GM18868 (cell line): ENCODE measurements around the gene EYA4.

ENCODE experiments used
- ATAC-seq: cut with Tn5 transposase; IDR thresholded peaks from one replicate; pipeline ENCODE4 v1.9.1; 2021; ENCODE audit warnings: mild to moderate bottlenecking, moderate library complexity; ENCODE audit not compliant: unreplicated experiment

The EYA4 gene, protein sequence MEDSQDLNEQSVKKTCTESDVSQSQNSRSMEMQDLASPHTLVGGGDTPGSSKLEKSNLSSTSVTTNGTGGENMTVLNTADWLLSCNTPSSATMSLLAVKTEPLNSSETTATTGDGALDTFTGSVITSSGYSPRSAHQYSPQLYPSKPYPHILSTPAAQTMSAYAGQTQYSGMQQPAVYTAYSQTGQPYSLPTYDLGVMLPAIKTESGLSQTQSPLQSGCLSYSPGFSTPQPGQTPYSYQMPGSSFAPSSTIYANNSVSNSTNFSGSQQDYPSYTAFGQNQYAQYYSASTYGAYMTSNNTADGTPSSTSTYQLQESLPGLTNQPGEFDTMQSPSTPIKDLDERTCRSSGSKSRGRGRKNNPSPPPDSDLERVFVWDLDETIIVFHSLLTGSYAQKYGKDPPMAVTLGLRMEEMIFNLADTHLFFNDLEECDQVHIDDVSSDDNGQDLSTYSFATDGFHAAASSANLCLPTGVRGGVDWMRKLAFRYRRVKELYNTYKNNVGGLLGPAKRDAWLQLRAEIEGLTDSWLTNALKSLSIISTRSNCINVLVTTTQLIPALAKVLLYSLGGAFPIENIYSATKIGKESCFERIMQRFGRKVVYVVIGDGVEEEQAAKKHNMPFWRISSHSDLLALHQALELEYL

DNA sequence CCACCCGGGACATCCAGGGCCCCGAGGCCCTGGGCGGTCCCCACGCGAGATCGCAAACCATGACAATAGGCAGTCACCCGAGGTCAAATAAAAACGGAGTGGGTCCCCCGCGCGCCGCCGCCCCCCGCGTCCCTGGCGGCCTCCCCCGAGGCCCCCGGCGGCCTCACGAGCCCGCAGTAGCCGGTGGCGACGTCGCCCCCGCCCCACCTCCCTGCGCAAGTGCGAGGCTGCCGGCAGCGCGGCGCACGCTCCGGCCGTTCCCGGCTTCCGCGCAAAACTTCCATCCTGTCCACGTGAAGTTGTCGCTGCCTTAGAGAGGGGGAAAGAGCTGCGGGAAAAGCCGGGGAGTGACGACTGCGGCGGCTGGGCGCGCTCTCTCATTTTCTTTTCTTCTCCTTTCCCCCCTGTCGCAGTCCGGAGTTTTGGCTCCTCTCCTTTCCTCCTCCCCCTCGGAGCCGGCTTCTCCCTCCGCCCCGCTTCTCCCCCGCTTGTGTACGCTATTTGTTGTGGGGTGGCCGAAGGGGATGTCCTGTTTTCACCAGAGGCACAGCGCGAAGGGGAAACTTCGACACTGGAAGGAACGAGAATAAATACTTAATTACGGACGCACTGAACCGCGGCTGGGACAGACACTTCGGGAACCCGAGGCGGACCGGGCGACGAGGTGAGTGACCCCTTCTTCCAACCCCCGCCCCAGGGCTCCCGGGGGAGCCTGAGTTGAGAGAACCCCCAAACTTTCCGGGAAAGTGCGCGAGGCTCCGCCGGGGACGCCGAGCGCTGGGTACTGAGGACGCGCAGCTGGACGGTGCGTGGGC is at the start of gene EYA4:
EYA4 (plus strand) TSS at position 272 of the 815 bp plus-strand sequence. CDS start 33,424 bp downstream, outside the sequence.
- ATAC-seq, result no peak

DNA sequence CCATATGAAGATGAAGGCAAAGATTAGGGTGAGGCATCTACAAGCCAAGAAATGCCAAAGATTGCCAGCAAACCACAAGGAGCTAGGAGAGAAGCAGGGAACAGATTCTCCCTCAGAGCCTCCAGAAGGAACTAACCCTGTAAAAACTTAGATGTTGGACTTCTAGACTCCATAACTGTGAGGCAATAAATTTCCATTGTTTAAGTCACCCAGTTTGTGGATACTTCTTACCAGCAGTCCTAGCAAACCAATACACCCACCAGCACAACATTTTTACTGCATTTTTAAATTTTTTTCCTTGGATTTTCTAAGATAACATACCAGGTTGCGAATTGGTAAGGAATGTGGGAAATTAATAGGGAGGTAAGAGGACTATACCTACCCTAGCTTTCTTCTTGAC is 47.8 kb upstream of the EYA4 start:
- no peak for ATAC-seq

DNA sequence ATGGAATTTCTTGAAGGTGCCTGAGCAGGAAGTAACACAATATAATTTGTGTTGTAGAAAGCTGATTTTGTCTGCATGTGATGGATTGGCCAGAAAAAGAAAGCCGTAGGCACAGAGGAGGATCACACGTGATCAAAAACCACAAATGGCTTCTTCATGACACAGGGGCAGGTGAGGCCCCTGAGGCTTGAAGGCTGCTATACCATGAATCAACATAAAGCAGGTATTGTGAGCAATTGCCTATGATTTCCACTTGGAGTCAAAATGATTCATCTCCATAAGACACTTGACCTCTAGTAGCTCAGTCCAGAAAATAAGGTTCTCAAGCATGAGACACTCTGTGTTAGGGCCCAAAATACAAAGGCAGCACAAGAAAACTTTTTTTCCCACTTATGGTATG is 42.4 kb upstream of the EYA4 start:
- ATAC-seq, result no peak

DNA sequence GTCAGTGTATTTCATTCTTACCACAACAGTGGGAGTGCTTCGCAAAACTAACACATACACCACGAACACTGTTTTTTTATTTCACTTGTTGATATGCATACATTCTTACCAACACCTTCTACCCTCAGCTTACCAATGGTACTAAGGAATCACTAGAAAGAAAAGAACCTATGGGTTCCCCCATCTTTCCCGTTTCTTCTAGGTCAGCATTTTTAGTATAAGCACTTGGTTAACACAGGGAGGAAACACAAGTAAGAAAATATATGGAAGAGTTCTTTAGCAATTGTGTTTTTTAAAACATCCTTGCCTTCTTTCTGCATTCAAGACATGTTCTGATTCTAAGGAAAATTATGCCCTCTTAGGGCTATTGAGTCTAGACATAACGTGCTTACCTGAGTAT is 39.9 kb upstream of the EYA4 start:
- no peak for ATAC-seq

DNA sequence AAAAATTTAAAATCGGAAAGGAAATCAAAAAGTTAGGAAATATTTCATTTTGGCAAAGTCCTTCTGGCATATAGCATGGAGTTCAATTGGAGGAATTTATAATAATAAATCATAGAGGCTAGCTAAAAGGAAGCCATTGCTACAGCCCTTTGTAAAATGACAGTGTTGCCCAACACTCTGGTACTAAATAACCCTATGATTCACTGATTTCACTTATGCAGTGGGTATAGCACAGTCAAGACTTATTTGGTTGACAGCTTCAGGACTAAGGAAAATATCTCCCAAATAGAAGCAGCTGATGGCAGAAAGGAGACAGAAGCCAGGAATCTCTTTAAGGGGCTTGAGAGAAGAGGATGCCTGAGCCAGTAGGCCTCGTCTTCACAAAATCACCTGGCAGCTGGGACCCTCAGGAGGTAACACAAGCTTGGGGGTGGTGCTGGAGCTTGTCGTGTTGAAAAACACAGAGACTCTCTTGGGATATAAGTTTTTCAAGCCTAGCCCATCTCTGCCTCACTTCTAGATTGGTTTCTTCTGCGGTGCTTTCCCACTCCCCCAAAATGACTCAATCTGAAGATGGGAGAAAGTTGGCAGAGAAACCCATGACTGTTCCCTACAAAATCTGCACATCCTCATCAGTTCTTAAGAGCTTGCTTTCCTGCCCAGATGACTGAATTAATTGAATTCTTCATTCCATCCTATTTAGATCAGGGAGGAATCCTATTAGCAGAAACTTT is 38.4 kb upstream of the EYA4 start:
- peak; percentile 51 for ATAC-seq

DNA sequence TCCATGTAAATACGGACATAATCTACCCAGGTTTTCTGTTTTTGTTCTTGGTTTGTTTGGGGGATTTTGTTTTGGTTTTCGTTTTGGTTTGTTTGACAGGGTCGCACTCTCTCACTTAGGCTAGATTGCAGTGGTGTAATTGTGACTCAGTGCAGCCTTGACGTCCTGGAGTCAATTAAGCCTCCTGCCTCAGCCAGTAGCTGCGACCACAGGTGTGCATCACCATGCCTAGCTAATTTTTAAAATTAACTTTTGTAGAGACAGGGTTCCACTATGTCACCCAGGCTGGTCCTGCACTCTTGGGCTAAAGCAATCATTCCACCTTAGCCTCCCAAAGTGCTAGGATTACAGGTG is 37.8 kb upstream of the EYA4 start:
- peak; percentile 60 for ATAC-seq

DNA sequence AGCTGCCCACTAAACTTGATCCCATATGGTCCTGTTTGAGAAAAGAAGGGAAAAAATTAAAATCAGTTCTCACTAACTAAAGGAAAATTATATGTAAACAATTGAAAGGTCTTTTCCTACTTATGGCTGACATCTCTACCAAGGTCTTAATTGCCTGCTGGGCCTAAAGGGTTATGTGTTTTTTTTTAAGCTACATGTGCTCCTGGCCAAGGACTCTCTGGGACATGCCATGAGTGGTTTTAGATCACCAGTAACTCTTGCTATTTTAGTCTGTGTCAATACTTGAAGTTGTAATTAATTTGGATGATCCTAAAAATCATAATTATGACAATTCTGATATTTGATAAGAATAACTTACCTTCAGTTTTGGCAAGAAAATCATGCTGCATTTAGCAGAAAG is 35.9 kb upstream of the EYA4 start:
- ATAC-seq, result no peak

DNA sequence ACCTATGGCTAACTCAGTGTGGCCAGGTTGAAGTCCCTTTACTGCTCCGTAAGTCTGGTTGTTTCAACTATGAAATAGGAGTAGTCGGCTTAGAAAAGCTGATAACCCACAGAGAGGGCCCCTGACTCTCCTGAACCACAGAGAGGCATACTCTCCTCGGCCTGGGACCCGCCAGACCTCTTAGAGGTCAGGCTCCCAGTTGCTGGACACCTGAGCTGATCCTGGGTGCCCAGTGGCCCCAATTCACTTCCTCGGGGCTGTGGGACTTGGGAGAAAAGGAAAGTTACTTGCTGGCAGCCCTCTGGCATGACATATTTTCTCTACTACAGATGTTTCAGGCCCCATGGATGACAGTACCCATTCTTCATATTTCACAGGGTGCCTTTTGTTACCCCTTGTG is 34.2 kb upstream of the EYA4 start:
- ATAC-seq, result no peak

DNA sequence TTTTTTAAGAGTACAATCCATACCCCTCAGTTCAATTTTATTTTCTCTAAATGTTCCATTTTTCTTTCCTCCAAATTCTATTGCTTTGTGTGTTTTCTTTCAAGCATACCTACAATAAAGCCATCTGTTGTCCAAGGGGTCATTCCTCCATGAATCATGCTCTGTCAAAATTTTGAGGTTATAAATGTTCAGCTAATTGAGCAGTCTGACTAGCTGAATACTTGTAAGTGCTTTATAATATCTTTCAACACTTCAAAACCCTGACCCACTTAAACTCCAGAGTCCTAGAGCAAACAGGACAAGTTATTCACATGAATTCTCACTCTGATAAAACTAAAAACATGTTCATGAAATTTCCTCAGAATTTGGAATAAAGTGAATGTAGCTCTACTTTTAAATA is 33.4 kb upstream of the EYA4 start:
- ATAC-seq, result no peak

DNA sequence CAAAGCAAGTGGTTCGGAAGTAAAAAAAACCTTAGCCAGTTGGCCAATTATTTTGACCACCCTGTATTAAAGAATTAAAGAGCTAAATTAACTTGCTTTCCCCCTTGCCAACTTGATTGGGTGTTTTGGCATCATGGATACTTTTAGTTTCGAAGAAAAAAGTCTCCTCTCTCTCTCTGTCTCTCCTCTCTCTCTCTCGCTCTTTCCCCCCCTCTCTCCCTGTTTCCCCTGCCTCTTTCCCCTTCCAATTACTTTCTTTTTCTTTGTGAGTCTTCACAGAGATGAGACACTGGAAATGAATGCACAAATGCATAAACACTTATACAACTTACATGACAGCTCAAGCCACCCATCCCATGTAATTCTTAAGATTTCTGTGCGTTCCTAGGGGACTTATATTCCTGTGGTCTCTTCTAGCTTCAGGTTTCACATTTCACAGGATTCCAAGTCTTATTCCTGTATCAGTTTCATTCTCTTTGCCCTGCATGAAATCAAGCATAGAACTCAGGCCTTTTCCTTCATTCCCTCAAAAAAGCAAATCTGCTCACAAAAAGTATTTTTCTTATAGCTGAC is 32.9 kb upstream of the EYA4 start:
- ATAC-seq, result no peak

DNA sequence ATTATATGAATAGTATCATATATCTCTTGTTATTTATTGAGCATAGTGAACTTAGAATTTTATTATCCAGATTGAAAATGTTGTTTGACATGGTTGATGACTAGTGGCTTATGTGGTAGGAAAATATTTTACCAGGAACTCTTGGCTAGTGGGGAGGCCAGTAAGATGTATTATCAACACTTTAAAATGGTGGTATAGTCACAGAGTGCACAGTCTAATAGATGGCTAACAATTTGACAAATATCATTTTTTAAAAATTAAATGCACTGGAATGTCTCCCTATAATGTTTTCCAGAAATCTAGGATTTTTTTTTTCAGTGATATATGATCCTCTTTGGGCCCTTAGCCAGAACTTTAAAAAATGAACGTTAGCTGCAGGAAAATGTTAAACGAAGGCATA is 26.9 kb upstream of the EYA4 start:
- no peak for ATAC-seq

DNA sequence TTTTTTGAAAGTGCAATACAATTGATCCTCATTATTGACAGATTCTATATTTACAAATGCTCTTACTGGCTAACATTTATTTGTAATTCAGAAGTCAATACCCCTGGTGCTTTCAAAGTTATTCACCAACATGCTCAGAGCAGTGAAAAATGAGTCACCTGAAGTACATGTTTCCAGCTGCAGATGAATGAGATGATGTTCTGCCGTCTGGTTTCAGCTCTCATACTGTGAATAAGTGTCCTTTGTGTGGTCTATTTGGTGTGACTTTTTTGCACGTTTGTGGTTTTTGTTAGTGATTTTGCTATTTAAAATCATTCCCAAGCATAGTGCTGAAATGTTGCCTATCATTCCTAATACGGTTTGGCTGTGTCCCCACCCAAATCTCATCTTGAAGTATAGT is 22.3 kb upstream of the EYA4 start:
- peak; percentile 75 for ATAC-seq

DNA sequence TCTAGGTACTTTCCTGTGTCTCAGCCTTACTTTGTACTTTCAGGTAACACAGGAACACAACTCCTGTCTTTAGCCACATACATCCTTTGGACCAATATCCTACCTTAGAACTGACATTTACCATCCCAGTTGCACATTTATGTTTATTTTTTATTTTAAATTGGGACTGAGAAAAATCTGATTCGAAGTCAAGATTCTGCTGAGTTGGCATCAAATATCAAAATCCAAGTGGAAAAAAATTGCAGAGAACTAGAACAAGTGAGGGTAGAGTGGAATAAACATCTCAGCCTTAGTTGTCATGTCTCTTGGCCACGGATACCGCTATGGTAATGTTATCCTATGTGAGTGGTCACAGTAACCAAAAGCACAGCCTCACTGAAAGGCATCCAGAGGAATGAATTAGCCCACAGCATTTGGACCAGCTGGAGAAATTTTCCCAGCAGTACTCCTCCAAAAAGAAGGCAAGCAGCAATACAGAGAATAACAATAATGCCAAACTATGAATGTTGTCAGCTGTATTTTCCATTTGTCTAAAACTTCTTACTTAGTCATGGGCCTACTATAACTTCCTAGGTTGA is 17.6 kb upstream of the EYA4 start:
- ATAC-seq, result no peak

DNA sequence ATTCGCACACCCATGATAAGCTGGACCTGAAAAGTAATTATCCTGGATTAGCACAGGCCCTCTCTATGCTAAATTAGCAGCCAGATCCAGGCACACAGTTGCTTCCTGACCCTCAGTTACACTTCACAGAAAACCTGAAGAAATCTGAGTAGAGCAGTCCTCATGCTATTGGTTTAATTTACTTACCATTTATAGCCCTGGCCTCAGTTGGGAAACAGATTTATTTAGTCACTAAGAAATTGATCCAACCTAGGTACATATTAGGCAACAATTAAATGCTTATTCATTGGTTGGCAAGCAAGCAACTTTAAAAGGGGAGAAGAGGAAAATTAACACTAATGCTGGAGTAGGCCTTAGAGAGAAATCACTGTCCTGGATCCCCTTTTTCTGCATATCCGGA is 15.6 kb upstream of the EYA4 start:
- ATAC-seq, result no peak

DNA sequence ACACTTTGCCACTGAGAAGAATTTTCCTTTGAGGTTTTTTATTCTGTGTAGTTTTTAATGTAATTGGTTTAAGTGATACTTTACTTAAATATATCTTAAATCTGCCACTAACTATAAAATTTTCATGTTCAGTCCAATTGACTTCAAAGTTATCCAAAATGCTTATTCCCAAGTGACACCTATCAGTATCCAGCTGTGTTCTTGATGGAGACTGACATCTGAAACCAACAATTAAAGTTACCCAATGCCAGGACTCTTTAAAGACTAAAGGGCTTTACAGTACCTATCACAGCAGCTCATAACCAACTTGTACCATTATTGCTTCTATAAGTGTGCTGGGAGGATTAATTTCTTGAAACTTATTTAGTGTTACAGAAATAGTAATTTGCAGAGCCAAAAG is 13.8 kb upstream of the EYA4 start:
- ATAC-seq, result no peak

DNA sequence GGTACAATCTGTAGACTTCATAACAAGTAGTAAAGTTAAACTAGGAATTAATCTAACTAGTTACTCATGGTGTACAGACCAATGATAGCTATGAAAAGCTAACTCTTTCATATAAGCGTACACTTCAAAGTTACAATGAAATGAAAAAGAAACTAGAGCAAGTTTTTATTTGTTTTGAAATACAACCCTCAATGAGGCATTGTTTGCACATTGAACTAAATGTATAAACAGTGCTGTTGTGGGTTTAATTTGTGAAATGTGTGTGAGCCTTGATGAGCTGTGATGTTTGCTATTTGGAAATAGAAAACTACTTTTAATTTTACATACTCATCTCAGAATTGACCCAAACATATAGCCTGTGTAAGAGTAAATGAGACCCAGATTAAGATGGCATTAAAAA is 11.1 kb upstream of the EYA4 start:
- ATAC-seq, result no peak

DNA sequence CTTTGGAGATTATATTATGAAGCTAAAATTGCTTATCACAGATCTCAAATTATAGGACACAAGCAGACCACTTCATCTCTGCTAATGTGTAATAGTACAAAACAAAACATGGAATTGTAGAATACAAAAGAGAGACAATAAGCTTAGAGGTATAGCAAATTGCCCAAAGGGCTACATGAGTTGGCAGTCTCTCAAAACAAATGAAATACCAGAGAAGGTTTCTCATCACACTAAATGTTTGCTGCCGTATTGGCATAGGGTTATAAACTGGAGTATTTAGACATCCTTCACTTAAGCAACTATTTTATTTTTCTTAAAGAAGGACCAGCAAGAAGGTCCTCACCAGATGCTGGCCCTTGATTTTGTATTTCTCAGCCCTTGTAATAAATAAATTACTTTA is 5.9 kb upstream of the EYA4 start:
- no peak for ATAC-seq

DNA sequence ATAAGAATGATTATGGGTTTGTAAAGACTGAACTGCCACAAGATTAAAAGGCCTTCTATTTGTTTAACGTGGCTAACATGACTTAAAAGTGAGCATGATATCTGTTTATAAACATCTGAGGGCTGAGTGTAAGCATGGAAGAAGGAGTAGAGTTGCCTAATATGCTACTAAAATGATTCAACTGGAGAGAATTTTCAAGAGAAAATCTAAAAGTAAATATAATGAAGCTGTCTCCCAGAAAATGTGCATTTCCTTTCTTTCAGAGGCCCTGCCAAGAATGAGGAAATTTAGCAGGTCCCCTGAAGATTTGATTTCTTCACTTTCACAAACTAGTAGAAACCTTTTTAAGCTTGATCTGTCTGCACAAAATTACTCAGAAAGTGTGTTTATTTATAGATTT is 4.2 kb upstream of the EYA4 start:
- ATAC-seq, result no peak

DNA sequence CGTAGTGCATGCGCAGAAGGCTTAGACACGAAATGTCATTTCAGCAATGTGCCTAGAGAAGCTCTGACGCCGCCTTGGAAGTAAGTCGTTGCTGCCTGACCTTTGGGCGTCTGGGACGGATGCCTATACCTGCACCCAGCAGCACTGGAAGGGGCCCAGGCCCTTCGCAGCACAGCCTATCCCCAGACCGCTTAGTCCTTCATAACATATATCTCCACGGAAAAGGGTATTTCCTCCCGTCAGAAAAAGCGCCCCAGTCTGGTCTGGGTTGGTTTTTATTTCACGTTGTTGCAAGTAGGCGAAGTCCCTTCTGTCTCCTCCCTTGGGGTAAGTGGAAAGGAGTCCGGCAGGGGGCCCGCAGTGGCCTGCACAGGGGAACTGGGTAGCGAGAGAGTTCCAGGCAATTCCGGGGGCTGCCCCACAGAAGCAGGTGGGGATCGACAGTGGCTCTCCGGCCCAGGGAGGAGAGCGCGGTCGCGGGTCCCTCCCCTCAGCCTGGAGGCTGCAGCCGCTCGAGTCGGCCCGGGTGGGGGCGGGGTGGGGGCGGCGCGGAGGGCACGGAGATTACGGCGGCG is 559 bp upstream of the EYA4 start:
- no peak for ATAC-seq
